H1 (cell line): ENCODE data around the gene PPP1R15B. TPM values are rescaled to one million over a fixed set of nuclear protein-coding genes. Genes with fewer than 3 reads are reported as not detected.

Experiments used
- polyA plus RNA-seq, 7 experiments: library from polyadenylated mRNA; depleted of rRNA in 3 of 7; stranded (reverse) in 5 of 7; unstranded in 2 of 7; fragments of >200 nt in 5 of 7; fragments of 200-250 nt in 2 of 7; gene quantifications; 1 replicate in 5 of 7; 2 replicates in 1 of 7; 4 replicates in 1 of 7; pipeline versions ENCODE4 v1.2.1 to v1.2.3, GENCODE V29; 2011 to 2013; ENCODE audit warnings: missing spikeins in 2 of 7, mixed read lengths in 2 of 7
- total RNA-seq: library from RNA; stranded (reverse); fragmentation: NEBNext Ultra II Directional; extraction: Animal tissue kit (Norgen Biotek cat#: 25700); gene quantifications from 2 replicates; pipeline ENCODE4 v1.2.1, GENCODE V29; 2021
- TF ChIP-seq, protein P1 (sequence below): fragments of 300-600 bp; sonication (generic); IDR thresholded peaks from 2 replicates; pipeline ENCODE4 v1.7.1; 2012; ENCODE audit warnings: low read length, moderate library complexity, mild to moderate bottlenecking, inconsistent platforms; ENCODE audit not compliant: insufficient replicate concordance

The PPP1R15B gene
- total and polyA plus RNA-seq, 2 of the 8 experiments (the other 6 are each of a cell fraction or from before 2014, with no cell fraction given) = 14.4 to 72.2 TPM

DNA sequence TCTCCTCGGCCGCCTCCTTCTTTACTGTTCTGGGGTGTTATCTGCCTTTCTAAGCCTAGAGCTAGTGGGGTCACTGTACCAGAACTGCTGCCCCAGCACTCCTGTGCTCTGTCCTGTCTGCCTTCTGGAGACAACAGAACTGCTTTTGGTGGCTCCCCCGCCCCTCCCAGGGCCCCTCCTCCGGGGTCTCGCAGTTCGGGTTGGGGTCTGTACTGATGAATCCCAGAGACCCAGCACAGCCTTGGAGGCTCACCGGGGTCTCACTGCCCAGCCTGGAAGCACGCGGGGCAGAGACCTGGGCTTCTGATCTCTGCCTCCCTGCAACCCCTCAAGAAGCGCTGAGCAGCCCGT lies 48.7 kb downstream of the PPP1R15B start (continued):
- TF ChIP-seq, protein P1, sequence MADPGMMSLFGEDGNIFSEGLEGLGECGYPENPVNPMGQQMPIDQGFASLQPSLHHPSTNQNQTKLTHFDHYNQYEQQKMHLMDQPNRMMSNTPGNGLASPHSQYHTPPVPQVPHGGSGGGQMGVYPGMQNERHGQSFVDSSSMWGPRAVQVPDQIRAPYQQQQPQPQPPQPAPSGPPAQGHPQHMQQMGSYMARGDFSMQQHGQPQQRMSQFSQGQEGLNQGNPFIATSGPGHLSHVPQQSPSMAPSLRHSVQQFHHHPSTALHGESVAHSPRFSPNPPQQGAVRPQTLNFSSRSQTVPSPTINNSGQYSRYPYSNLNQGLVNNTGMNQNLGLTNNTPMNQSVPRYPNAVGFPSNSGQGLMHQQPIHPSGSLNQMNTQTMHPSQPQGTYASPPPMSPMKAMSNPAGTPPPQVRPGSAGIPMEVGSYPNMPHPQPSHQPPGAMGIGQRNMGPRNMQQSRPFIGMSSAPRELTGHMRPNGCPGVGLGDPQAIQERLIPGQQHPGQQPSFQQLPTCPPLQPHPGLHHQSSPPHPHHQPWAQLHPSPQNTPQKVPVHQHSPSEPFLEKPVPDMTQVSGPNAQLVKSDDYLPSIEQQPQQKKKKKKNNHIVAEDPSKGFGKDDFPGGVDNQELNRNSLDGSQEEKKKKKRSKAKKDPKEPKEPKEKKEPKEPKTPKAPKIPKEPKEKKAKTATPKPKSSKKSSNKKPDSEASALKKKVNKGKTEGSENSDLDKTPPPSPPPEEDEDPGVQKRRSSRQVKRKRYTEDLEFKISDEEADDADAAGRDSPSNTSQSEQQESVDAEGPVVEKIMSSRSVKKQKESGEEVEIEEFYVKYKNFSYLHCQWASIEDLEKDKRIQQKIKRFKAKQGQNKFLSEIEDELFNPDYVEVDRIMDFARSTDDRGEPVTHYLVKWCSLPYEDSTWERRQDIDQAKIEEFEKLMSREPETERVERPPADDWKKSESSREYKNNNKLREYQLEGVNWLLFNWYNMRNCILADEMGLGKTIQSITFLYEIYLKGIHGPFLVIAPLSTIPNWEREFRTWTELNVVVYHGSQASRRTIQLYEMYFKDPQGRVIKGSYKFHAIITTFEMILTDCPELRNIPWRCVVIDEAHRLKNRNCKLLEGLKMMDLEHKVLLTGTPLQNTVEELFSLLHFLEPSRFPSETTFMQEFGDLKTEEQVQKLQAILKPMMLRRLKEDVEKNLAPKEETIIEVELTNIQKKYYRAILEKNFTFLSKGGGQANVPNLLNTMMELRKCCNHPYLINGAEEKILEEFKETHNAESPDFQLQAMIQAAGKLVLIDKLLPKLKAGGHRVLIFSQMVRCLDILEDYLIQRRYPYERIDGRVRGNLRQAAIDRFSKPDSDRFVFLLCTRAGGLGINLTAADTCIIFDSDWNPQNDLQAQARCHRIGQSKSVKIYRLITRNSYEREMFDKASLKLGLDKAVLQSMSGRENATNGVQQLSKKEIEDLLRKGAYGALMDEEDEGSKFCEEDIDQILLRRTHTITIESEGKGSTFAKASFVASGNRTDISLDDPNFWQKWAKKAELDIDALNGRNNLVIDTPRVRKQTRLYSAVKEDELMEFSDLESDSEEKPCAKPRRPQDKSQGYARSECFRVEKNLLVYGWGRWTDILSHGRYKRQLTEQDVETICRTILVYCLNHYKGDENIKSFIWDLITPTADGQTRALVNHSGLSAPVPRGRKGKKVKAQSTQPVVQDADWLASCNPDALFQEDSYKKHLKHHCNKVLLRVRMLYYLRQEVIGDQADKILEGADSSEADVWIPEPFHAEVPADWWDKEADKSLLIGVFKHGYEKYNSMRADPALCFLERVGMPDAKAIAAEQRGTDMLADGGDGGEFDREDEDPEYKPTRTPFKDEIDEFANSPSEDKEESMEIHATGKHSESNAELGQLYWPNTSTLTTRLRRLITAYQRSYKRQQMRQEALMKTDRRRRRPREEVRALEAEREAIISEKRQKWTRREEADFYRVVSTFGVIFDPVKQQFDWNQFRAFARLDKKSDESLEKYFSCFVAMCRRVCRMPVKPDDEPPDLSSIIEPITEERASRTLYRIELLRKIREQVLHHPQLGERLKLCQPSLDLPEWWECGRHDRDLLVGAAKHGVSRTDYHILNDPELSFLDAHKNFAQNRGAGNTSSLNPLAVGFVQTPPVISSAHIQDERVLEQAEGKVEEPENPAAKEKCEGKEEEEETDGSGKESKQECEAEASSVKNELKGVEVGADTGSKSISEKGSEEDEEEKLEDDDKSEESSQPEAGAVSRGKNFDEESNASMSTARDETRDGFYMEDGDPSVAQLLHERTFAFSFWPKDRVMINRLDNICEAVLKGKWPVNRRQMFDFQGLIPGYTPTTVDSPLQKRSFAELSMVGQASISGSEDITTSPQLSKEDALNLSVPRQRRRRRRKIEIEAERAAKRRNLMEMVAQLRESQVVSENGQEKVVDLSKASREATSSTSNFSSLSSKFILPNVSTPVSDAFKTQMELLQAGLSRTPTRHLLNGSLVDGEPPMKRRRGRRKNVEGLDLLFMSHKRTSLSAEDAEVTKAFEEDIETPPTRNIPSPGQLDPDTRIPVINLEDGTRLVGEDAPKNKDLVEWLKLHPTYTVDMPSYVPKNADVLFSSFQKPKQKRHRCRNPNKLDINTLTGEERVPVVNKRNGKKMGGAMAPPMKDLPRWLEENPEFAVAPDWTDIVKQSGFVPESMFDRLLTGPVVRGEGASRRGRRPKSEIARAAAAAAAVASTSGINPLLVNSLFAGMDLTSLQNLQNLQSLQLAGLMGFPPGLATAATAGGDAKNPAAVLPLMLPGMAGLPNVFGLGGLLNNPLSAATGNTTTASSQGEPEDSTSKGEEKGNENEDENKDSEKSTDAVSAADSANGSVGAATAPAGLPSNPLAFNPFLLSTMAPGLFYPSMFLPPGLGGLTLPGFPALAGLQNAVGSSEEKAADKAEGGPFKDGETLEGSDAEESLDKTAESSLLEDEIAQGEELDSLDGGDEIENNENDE = no peak
